Measurements from ENCODE around the gene DPH2.

DPH2 gene

DNA sequence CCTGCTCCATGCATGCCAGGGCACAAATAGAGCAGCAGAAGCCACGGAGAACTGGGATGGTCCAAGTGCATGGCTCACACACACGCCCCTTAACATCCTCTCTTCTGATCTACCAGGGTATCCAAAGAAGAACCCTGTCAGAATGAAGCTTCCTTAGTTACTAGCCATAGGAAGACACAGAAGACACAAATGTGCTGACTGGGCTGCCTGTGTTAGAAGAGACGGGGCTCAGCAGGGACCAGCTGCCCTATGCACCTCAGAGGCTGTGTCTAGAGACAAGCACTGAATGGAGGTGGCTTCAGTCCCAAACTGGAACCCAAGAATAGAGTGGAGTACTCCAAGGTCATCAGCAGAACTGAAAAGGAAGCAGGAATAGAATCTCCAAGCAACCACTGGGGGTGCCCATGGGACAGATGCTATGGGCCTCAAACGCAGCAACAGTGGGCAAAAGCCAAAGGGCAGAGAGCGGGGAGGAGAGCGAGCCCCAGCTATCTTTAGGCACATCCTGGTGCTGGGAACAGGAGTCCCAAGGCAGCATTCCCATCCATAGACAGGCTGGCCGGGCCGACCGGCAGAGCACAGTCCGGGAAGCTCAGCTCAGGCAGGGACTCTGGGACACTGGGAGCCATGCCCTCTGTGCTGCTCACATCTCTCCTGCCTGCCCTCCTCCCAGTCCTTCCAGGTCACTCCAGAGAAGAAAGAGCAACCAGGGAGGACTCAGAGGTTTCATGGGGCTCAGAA, 51.9 kb downstream of the DPH2 start:
- no peaks in the 10 kb centered on the region; the same call in 1 of the 2 replicates for H3K36me3 ChIP-seq
- no peak overlapping the region for H3K4me3 ChIP-seq (ENCODE audit: low read depth, low read length)
- H3K27me3 ChIP-seq (ENCODE audit: insufficient read depth, low read depth, severe bottlenecking): no peaks in the 10 kb centered on the region
- H3K27ac ChIP-seq: no peak overlapping the region
- no peaks in the 10 kb centered on the region for H3K9me3 ChIP-seq (ENCODE audit: severe bottlenecking)
- TF ChIP-seq, protein P1, sequence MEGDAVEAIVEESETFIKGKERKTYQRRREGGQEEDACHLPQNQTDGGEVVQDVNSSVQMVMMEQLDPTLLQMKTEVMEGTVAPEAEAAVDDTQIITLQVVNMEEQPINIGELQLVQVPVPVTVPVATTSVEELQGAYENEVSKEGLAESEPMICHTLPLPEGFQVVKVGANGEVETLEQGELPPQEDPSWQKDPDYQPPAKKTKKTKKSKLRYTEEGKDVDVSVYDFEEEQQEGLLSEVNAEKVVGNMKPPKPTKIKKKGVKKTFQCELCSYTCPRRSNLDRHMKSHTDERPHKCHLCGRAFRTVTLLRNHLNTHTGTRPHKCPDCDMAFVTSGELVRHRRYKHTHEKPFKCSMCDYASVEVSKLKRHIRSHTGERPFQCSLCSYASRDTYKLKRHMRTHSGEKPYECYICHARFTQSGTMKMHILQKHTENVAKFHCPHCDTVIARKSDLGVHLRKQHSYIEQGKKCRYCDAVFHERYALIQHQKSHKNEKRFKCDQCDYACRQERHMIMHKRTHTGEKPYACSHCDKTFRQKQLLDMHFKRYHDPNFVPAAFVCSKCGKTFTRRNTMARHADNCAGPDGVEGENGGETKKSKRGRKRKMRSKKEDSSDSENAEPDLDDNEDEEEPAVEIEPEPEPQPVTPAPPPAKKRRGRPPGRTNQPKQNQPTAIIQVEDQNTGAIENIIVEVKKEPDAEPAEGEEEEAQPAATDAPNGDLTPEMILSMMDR (IDR thresholded peaks at IDR 0.05; ENCODE audit: low read depth, low read length): peak; percentile 33
- no peak for DNase-seq

All from WERI-Rb-1 (cell line).